ENCODE data around the gene ZNF746.
"Not testable (repeated sequence)": the region's sequence is repeated elsewhere in the genome, so short reads cannot be mapped to it uniquely, and the experiment has no call there.

Gene ZNF746

DNA sequence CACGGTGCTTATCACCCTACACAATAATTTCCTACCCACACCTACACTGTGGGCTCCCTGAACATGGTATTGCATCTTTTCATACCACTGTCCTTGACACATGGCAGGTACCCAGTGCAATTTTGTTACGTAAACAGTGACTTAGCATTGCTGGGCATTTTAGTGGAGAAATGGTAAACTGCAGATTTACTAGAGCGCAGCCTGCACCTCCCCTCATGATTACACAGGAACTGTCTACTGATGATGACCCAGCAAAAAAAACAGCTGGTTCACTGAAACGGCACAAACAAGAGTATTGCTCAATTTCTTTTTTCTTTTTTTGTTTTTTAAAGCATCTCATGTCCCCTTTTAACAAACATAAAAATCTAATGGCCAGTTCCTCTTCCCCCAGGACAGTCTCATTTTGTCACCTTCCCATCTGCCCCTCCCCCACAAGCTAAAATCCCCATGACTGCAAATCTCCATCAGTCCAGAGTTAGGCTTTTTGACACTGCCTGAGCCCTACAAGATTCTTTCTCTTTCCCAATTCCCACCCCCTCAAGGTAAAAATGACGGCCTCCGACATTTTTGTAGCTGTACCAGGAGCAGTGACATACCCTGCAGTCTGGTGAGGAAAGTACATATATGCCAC lies 2.8 kb downstream of the ZNF746 start:
- H3K4me1 ChIP-seq (ENCODE audit: low read length): peaks cover 12% of the 10 kb centered on the region; the same call in 1 of the 2 replicates
- H3K9me3 ChIP-seq (replicated peaks; ENCODE audit: insufficient read depth, low read length): no peaks in the 10 kb centered on the region
- no peak for DNase-seq
- H3K27ac ChIP-seq (ENCODE audit: low read length): no peak overlapping the region
- peaks cover 9% of the 10 kb centered on the region; the same call in 1 of the 2 replicates for H3K36me3 ChIP-seq (replicated peaks; ENCODE audit: insufficient read depth, low read length)
- H3K79me2 ChIP-seq (ENCODE audit: low read length): peaks cover 27% of the 10 kb centered on the region
- H3K9me2 ChIP-seq (replicated peaks; ENCODE audit: insufficient read depth, low read length): no peaks in the 10 kb centered on the region
- H3K9ac ChIP-seq (ENCODE audit: low read length): no peak overlapping the region
- no peaks in the 10 kb centered on the region; the same call in 1 of the 2 replicates for H3F3A ChIP-seq (ENCODE audit: insufficient read depth, low read length)
- TF ChIP-seq, protein P1, sequence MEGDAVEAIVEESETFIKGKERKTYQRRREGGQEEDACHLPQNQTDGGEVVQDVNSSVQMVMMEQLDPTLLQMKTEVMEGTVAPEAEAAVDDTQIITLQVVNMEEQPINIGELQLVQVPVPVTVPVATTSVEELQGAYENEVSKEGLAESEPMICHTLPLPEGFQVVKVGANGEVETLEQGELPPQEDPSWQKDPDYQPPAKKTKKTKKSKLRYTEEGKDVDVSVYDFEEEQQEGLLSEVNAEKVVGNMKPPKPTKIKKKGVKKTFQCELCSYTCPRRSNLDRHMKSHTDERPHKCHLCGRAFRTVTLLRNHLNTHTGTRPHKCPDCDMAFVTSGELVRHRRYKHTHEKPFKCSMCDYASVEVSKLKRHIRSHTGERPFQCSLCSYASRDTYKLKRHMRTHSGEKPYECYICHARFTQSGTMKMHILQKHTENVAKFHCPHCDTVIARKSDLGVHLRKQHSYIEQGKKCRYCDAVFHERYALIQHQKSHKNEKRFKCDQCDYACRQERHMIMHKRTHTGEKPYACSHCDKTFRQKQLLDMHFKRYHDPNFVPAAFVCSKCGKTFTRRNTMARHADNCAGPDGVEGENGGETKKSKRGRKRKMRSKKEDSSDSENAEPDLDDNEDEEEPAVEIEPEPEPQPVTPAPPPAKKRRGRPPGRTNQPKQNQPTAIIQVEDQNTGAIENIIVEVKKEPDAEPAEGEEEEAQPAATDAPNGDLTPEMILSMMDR (IDR thresholded peaks at IDR 0.05; ENCODE audit: low read length): no peak
- TF ChIP-seq EZH2phosphoT487 (IDR thresholded peaks at IDR 0.05; ENCODE audit: low read length) (no peak), EZH2 (optimal IDR thresholded peaks at IDR 0.05; ENCODE audit: low read depth, low read length) (no peak)
- no peak overlapping the region for H3K4me3 ChIP-seq (ENCODE audit: low read length)
- H3K4me2 ChIP-seq (ENCODE audit: low read depth, low read length): no peak overlapping the region
- H3K27me3 ChIP-seq (replicated peaks; ENCODE audit: insufficient read depth, low read length): no peaks in the 10 kb centered on the region
- H4K20me1 ChIP-seq (ENCODE audit: insufficient read depth, low read length): no peaks in the 10 kb centered on the region
- H2AFZ ChIP-seq (ENCODE audit: low read length): no peak overlapping the region

DNA sequence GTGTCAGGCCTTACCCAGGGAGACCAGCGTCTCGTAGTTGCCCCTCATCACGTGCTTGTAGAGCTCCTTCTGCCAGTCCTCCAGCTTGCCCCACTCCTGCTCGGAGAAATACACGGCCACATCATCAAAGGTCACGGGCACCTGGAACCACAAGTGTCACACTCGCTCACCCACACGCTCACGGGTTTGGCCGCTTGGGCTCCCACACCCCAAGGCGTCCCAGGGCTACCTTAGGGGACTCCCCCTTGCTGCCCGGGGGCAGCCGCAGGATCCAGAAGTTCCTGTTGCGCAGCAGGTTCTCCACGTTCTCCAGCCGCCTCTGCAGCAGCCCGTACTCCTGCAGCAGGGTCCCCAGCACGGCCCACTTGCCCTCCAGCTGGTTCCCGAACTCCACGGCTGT lies 3.6 kb downstream of the ZNF746 start:
- not testable (repeated sequence) for H3K27ac ChIP-seq (ENCODE audit: low read length); H2AFZ ChIP-seq (ENCODE audit: low read length); H3K4me2 ChIP-seq (ENCODE audit: low read depth, low read length); H3K9me2 ChIP-seq (replicated peaks; ENCODE audit: insufficient read depth, low read length); H3K27me3 ChIP-seq (replicated peaks; ENCODE audit: insufficient read depth, low read length); H3K9me3 ChIP-seq (replicated peaks; ENCODE audit: insufficient read depth, low read length); H3K36me3 ChIP-seq (replicated peaks; ENCODE audit: insufficient read depth, low read length); H3K4me3 ChIP-seq (ENCODE audit: low read length); H3K9ac ChIP-seq (ENCODE audit: low read length); DNase-seq; H4K20me1 ChIP-seq (ENCODE audit: insufficient read depth, low read length); H3F3A ChIP-seq (ENCODE audit: insufficient read depth, low read length)
- Histone ChIP-seq H3K4me1 (ENCODE audit: low read length) (peaks cover 12% of the 10 kb centered on the region; the same call in 1 of the 2 replicates), H3K79me2 (ENCODE audit: low read length) (peaks cover 27% of the 10 kb centered on the region)

- Histone ChIP-seq H2AFZ (ENCODE audit: low read length) (no peak overlapping the region), H3K9me3 (replicated peaks; ENCODE audit: insufficient read depth, low read length) (no peaks in the 10 kb centered on the region), H3K9ac (ENCODE audit: low read length) (no peak overlapping the region), H3K79me2 (ENCODE audit: low read length) (peaks cover 27% of the 10 kb centered on the region), H3K4me2 (ENCODE audit: low read depth, low read length) (no peak overlapping the region), H3K27ac (ENCODE audit: low read length) (no peak overlapping the region), H3K4me1 (ENCODE audit: low read length) (peaks cover 12% of the 10 kb centered on the region; the same call in 1 of the 2 replicates), H3K4me3 (ENCODE audit: low read length) (no peak overlapping the region), H3K27me3 (replicated peaks; ENCODE audit: insufficient read depth, low read length) (no peaks in the 10 kb centered on the region), H3K9me2 (replicated peaks; ENCODE audit: insufficient read depth, low read length) (no peaks in the 10 kb centered on the region), H3K36me3 (replicated peaks; ENCODE audit: insufficient read depth, low read length) (peaks cover 9% of the 10 kb centered on the region; the same call in 1 of the 2 replicates), H3F3A (ENCODE audit: insufficient read depth, low read length) (no peaks in the 10 kb centered on the region; the same call in 1 of the 2 replicates), H4K20me1 (ENCODE audit: insufficient read depth, low read length) (no peaks in the 10 kb centered on the region)
- DNase-seq: no peak
- TF ChIP-seq, protein P1 (IDR thresholded peaks at IDR 0.05; ENCODE audit: low read length): no peak
- TF ChIP-seq EZH2 (optimal IDR thresholded peaks at IDR 0.05; ENCODE audit: low read depth, low read length) (no peak), EZH2phosphoT487 (IDR thresholded peaks at IDR 0.05; ENCODE audit: low read length) (no peak)
These were observed 4.2 kb downstream of the ZNF746 start for GRCh38 chr7:149493366-149493765.

GRCh38 chr7:149490083-149490760 lies 7.4 kb downstream of the ZNF746 start:
- Histone ChIP-seq H4K20me1 (ENCODE audit: insufficient read depth, low read length) (no peaks in the 10 kb centered on the region), H3K27me3 (replicated peaks; ENCODE audit: insufficient read depth, low read length) (no peaks in the 10 kb centered on the region), H3K4me2 (ENCODE audit: low read depth, low read length) (no peak overlapping the region), H3K9ac (ENCODE audit: low read length) (no peak overlapping the region), H2AFZ (ENCODE audit: low read length) (no peak overlapping the region), H3K36me3 (replicated peaks; ENCODE audit: insufficient read depth, low read length) (peaks cover 14% of the 10 kb centered on the region; the same call in 1 of the 2 replicates), H3K4me1 (ENCODE audit: low read length) (peaks cover 2% of the 10 kb centered on the region; the same call in 1 of the 2 replicates), H3K79me2 (ENCODE audit: low read length) (peaks cover 8% of the 10 kb centered on the region), H3K27ac (ENCODE audit: low read length) (no peak overlapping the region), H3K9me3 (replicated peaks; ENCODE audit: insufficient read depth, low read length) (no peaks in the 10 kb centered on the region), H3F3A (ENCODE audit: insufficient read depth, low read length) (no peaks in the 10 kb centered on the region), H3K9me2 (replicated peaks; ENCODE audit: insufficient read depth, low read length) (no peaks in the 10 kb centered on the region), H3K4me3 (ENCODE audit: low read length) (no peak overlapping the region)
- DNase-seq: no peak
- TF ChIP-seq EZH2phosphoT487 (IDR thresholded peaks at IDR 0.05; ENCODE audit: low read length): no peak
- TF ChIP-seq, protein P1 (IDR thresholded peaks at IDR 0.05; ENCODE audit: low read length): no peak
- no peak for TF ChIP-seq EZH2 (optimal IDR thresholded peaks at IDR 0.05; ENCODE audit: low read depth, low read length)
